Measurements from ENCODE around the gene ACAD10. TPM values are rescaled to one million over a fixed set of nuclear protein-coding genes. Genes with fewer than 3 reads are reported as not detected.

ACAD10 gene
- total RNA-seq, 1 experiment from 2014 or later, result 29.1 TPM

GRCh38 chr12:111759991-111760390 lies 74.1 kb downstream of the ACAD10 start:
- H3K27me3 Mint-ChIP-seq (ENCODE audit: low read depth), result peaks cover under 1% of the 10 kb centered on the region; the same call in 1 of the 2 replicates
- H3K9me3 Mint-ChIP-seq, result no peaks in the 10 kb centered on the region
- DNase-seq (ENCODE audit: low spot score) (no peak), ATAC-seq (no peak)
- H3K4me3 Mint-ChIP-seq, result no peak overlapping the region
- peaks cover 25% of the 10 kb centered on the region for H3K4me1 Mint-ChIP-seq
- POLR2A ChIA-PET, result no interaction called here
- no peaks in the 10 kb centered on the region; the same call in 1 of the 2 replicates for H3K36me3 Mint-ChIP-seq
- no peak overlapping the region for H3K27ac Mint-ChIP-seq
- CTCF ChIA-PET, result interaction anchor here (3.3 kb wide), 1 partner anchor 53 kb away, joined by 19 read pairs; no protein-coding TSS in a partner anchor
- TF ChIP-seq ZNF281 (CRISPR knock-in tag; IDR thresholded peaks at IDR 0.05) (no peak), ETV6 (CRISPR knock-in tag; IDR thresholded peaks at IDR 0.05) (no peak), TCF7 (CRISPR knock-in tag; IDR thresholded peaks at IDR 0.05; ENCODE audit: low read depth) (no peak), AFF4 (CRISPR knock-in tag; IDR thresholded peaks at IDR 0.05; ENCODE audit: borderline replicate concordance) (no peak), ATF2 (CRISPR knock-in tag; IDR thresholded peaks at IDR 0.05; ENCODE audit: borderline replicate concordance, low read depth) (no peak), PRRX2 (CRISPR knock-in tag; IDR thresholded peaks at IDR 0.05) (no peak), GTF2I (CRISPR knock-in tag; conservative IDR thresholded peaks at IDR 0.05) (no peak), FOXP4 (CRISPR knock-in tag; IDR thresholded peaks at IDR 0.05) (no peak), MXD4 (CRISPR knock-in tag; IDR thresholded peaks at IDR 0.05; ENCODE audit: borderline replicate concordance) (no peak), ZNF317 (CRISPR knock-in tag; IDR thresholded peaks at IDR 0.05; ENCODE audit: borderline replicate concordance, low read depth) (no peak), EMX1 (CRISPR knock-in tag; IDR thresholded peaks at IDR 0.05) (no peak)
- TF ChIP-seq, protein P1, sequence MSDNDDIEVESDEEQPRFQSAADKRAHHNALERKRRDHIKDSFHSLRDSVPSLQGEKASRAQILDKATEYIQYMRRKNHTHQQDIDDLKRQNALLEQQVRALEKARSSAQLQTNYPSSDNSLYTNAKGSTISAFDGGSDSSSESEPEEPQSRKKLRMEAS (CRISPR knock-in tag; IDR thresholded peaks at IDR 0.05), result no peak
- TF ChIP-seq, protein P2, sequence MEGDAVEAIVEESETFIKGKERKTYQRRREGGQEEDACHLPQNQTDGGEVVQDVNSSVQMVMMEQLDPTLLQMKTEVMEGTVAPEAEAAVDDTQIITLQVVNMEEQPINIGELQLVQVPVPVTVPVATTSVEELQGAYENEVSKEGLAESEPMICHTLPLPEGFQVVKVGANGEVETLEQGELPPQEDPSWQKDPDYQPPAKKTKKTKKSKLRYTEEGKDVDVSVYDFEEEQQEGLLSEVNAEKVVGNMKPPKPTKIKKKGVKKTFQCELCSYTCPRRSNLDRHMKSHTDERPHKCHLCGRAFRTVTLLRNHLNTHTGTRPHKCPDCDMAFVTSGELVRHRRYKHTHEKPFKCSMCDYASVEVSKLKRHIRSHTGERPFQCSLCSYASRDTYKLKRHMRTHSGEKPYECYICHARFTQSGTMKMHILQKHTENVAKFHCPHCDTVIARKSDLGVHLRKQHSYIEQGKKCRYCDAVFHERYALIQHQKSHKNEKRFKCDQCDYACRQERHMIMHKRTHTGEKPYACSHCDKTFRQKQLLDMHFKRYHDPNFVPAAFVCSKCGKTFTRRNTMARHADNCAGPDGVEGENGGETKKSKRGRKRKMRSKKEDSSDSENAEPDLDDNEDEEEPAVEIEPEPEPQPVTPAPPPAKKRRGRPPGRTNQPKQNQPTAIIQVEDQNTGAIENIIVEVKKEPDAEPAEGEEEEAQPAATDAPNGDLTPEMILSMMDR (IDR thresholded peaks at IDR 0.05), result no peak
- TF ChIP-seq, protein P3, sequence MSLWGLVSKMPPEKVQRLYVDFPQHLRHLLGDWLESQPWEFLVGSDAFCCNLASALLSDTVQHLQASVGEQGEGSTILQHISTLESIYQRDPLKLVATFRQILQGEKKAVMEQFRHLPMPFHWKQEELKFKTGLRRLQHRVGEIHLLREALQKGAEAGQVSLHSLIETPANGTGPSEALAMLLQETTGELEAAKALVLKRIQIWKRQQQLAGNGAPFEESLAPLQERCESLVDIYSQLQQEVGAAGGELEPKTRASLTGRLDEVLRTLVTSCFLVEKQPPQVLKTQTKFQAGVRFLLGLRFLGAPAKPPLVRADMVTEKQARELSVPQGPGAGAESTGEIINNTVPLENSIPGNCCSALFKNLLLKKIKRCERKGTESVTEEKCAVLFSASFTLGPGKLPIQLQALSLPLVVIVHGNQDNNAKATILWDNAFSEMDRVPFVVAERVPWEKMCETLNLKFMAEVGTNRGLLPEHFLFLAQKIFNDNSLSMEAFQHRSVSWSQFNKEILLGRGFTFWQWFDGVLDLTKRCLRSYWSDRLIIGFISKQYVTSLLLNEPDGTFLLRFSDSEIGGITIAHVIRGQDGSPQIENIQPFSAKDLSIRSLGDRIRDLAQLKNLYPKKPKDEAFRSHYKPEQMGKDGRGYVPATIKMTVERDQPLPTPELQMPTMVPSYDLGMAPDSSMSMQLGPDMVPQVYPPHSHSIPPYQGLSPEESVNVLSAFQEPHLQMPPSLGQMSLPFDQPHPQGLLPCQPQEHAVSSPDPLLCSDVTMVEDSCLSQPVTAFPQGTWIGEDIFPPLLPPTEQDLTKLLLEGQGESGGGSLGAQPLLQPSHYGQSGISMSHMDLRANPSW (CRISPR knock-in tag; conservative IDR thresholded peaks at IDR 0.05; ENCODE audit: low read depth), result no peak
